Muscle layer of colon (tissue), 2 donors: ENCODE results near the gene EFS.

Source experiments
- H3K27ac ChIP-seq: one replicate; pipeline ENCODE4 v1.7.0; 2013; ENCODE audit warnings: low read depth, mild to moderate bottlenecking, low read length, moderate library complexity
- H3K27me3 ChIP-seq, 2 donors: one replicate each; pipeline ENCODE4 v1.7.0; 2013; ENCODE audit warnings: low read length in 2 of 2, mild to moderate bottlenecking in 2 of 2; ENCODE audit not compliant: insufficient read depth in 2 of 2, control insufficient read depth in 1 of 2
- H3K36me3 ChIP-seq: one replicate; pipeline ENCODE4 v1.7.0; 2013; ENCODE audit warnings: mild to moderate bottlenecking, low read length; ENCODE audit not compliant: insufficient read depth
- H3K4me1 ChIP-seq: one replicate; pipeline ENCODE4 v1.7.0; 2013; ENCODE audit warnings: mild to moderate bottlenecking, low read length; ENCODE audit not compliant: insufficient read depth
- H3K4me3 ChIP-seq, 2 donors: one replicate each; pipeline ENCODE4 v1.7.0; 2013; ENCODE audit warnings: low read length in 2 of 2, low read depth in 1 of 2, mild to moderate bottlenecking in 1 of 2, moderate library complexity in 1 of 2
- H3K9ac ChIP-seq: one replicate; pipeline ENCODE4 v1.7.0; 2013; ENCODE audit warnings: low read length
- H3K9me3 ChIP-seq: one replicate; pipeline ENCODE4 v1.7.0; 2013; ENCODE audit warnings: mild to moderate bottlenecking, low read length
- donor health status: abdominal sarcoma.
- donor health status: Adenocarcinoma of cecum.

Gene EFS

DNA sequence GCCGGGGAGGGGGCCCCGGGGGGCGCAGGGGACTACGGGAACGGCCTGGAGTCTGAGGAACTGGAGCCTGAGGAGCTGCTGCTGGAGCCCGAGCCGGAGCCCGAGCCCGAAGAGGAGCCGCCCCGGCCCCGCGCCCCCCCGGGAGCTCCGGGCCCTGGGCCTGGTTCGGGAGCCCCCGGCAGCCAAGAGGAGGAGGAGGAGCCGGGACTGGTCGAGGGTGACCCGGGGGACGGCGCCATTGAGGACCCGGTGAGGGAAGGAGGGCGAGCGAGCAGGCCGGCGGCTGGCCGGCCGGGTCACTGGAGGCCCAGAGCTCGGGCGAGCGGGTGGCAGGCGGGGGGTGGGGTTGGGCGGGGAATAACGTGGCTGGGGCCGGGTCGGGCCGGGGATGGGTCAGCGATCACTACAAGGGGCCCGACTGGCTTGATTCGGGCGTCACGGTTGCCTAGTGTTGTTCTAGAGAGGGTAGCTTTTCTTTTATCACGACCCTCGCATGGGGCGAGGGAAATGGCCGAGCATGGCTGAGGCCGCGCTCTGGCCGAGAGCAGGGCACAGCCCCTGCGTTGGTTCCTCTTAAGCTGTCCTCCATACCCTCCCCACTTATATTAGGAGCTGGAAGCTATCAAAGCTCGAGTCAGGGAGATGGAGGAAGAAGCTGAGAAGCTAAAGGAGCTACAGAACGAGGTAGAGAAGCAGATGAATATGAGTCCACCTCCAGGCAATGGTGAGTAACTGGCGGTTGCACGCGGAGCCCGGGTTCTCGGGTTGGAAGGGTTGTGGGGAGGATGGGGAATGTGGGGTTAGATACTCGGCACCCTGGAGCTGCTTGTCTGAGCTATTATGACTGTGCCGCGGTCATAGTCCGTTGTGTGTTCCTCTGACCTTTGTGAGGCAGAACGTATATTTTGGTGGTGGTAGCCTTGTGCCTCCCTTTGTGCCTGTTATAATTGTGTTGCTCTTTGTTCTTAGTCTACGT lies 43.1 kb downstream of the EFS start:
- Histone ChIP-seq H3K36me3 (peaks cover 35% of the 10 kb centered on the region), H3K9ac (peak overlapping the region; percentile 62), H3K27me3 (no peaks in the 10 kb centered on the region), H3K9me3 (no peaks in the 10 kb centered on the region), H3K4me1 (peaks cover 18% of the 10 kb centered on the region), H3K27ac (peak overlapping the region; percentile 92), H3K4me3 (peak overlapping the region; percentile 72 to 74)

GRCh38 chr14:23320584-23321571 lies 44.1 kb downstream of the EFS start, which contains the start of gene PABPN1:
TSS of gene PABPN1 (plus strand) at chr14:23321457. CDS start at chr14:23321470, 13 bp downstream.
- Histone ChIP-seq H3K9ac (peak within 1 kb of the TSS; percentile 62), H3K4me1 (peaks cover 18% of the 10 kb centered on the region), H3K4me3 (peak within 1 kb of the TSS; percentile 72 to 74), H3K27ac (peak within 1 kb of the TSS; percentile 94), H3K9me3 (no peaks in the 10 kb centered on the region), H3K27me3 (no peaks in the 10 kb centered on the region), H3K36me3 (peaks cover 35% of the 10 kb centered on the region)

GRCh38 chr14:23319746-23320583 lies 45.0 kb downstream of the EFS start:
- Histone ChIP-seq H3K4me3 (peak overlapping the region; percentile 29 to 57), H3K9me3 (no peaks in the 10 kb centered on the region), H3K27ac (peak overlapping the region; percentile 94), H3K4me1 (peaks cover 18% of the 10 kb centered on the region), H3K36me3 (peaks cover 33% of the 10 kb centered on the region), H3K27me3 (no peaks in the 10 kb centered on the region), H3K9ac (peak overlapping the region; percentile 18)

- H3K4me3 ChIP-seq = no peak overlapping the region
- peaks cover 6% of the 10 kb centered on the region for H3K4me1 ChIP-seq
- no peak overlapping the region for H3K9ac ChIP-seq
- no peaks in the 10 kb centered on the region for H3K9me3 ChIP-seq
- H3K27me3 ChIP-seq = no peaks in the 10 kb centered on the region
- H3K27ac ChIP-seq = no peak overlapping the region
- peaks cover 11% of the 10 kb centered on the region for H3K36me3 ChIP-seq
These were observed 48.7 kb downstream of the EFS start for GRCh38 chr14:23316300-23316699.

GRCh38 chr14:23310546-23310945 lies 54.4 kb downstream of the EFS start:
- peaks cover 37% of the 10 kb centered on the region for H3K36me3 ChIP-seq
- H3K27me3 ChIP-seq = no peaks in the 10 kb centered on the region
- no peak overlapping the region for H3K4me3 ChIP-seq
- no peak overlapping the region for H3K27ac ChIP-seq
- H3K9ac ChIP-seq = no peak overlapping the region
- peaks cover 34% of the 10 kb centered on the region for H3K4me1 ChIP-seq
- no peaks in the 10 kb centered on the region for H3K9me3 ChIP-seq

- Histone ChIP-seq H3K36me3 (peaks cover 37% of the 10 kb centered on the region), H3K9ac (no peak overlapping the region), H3K27me3 (no peaks in the 10 kb centered on the region), H3K9me3 (no peaks in the 10 kb centered on the region), H3K27ac (no peak overlapping the region), H3K4me3 (peak overlapping the region in 1 of 2 donors; percentile 12), H3K4me1 (peaks cover 35% of the 10 kb centered on the region)
These were observed 56.1 kb downstream of the EFS start for GRCh38 chr14:23308721-23309445.

GRCh38 chr14:23307687-23308644 lies 57.0 kb downstream of the EFS start:
- Histone ChIP-seq H3K27ac (peak overlapping the region; percentile 92), H3K9ac (peak overlapping the region; percentile 87)

GRCh38 chr14:23307146-23307530 lies 57.8 kb downstream of the EFS start:
- Histone ChIP-seq H3K27me3 (no peaks in the 10 kb centered on the region), H3K36me3 (peaks cover 37% of the 10 kb centered on the region), H3K27ac (peak overlapping the region; percentile 92), H3K9me3 (no peaks in the 10 kb centered on the region), H3K4me1 (peaks cover 35% of the 10 kb centered on the region), H3K4me3 (peak overlapping the region; percentile 90 to 95), H3K9ac (peak overlapping the region; percentile 87)

More at GRCh38 chr14:23307687-23308644, 57.0 kb downstream of the EFS start:
- H3K9me3 ChIP-seq = no peaks in the 10 kb centered on the region
- no peaks in the 10 kb centered on the region for H3K27me3 ChIP-seq
- H3K36me3 ChIP-seq = peaks cover 37% of the 10 kb centered on the region
- H3K4me3 ChIP-seq = peak overlapping the region; percentile 90 to 95
- peaks cover 35% of the 10 kb centered on the region for H3K4me1 ChIP-seq

DNA sequence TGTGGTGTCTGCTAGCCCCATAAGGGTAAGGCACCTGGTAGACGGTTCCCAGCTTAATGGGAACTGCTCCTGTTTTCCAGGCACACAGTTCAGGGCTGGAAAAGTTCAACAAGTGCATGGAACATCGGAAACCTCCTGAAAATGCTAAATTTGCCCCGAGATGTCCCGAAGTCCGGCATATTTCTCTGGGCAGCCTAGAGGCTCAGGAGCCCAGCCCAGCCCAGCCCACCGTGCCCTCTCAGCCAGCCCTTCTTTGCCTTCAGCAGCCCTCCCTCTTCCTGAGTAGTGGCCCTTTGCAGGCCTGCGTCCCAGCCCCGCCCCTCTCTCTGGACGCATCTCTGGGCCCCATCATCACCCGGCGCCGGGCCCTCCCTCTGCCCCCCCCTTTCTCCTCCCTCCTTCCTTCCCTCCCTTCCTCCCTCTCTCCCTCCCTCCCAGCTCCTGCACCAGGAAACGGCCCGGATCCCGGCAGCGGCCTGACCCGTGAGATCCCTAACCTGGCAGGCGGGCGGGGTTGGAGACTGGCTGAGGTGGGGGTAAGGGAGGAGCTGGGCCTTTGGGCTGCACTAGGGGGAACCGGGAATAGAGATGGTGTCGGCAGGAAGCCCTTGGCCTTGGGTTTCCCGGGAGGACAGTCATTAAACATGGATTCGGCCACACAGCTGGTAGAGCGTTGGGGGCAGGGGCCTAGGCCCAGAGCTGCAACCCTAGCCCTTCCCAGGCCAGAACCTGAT lies 58.4 kb downstream of the EFS start, which contains the start of gene BCL2L2:
Gene BCL2L2, plus strand, starts transcription at position 422 of the 734 bp plus-strand sequence. CDS start 935 bp downstream, outside the sequence.
- Histone ChIP-seq H3K27me3 (no peaks in the 10 kb centered on the region), H3K9ac (peak within 1 kb of the TSS; percentile 87), H3K4me1 (peaks cover 35% of the 10 kb centered on the region), H3K9me3 (no peaks in the 10 kb centered on the region), H3K4me3 (peak within 1 kb of the TSS; percentile 90 to 95), H3K36me3 (peaks cover 33% of the 10 kb centered on the region), H3K27ac (peak within 1 kb of the TSS; percentile 92)
